ENCODE data around the gene MRPL36.

GRCh38 chr5:1749346-1750124, 50.1 kb downstream of the MRPL36 start:
- no peak for TF ChIP-seq CTCF (IDR thresholded peaks at IDR 0.05)
- no peak for TF ChIP-seq EP300 (IDR thresholded peaks at IDR 0.05)
- TF ChIP-seq POLR2A (IDR thresholded peaks at IDR 0.05), result no peak

Data from ovary (tissue), 3 donors.